Measurements from ENCODE around the gene R3HDM2. TPM values are rescaled to one million over a fixed set of nuclear protein-coding genes. Genes with fewer than 3 reads are reported as not detected.
A peak's percentile ranks its signal among the peaks of the same experiment; 100 is the strongest.
"Not testable (repeated sequence)": the region's sequence is repeated elsewhere in the genome, so short reads cannot be mapped to it uniquely, and the experiment has no call there.

Gene R3HDM2
- total and polyA plus RNA-seq, 12 donors, result 21.9 to 91.9 (median 43.2) TPM

DNA sequence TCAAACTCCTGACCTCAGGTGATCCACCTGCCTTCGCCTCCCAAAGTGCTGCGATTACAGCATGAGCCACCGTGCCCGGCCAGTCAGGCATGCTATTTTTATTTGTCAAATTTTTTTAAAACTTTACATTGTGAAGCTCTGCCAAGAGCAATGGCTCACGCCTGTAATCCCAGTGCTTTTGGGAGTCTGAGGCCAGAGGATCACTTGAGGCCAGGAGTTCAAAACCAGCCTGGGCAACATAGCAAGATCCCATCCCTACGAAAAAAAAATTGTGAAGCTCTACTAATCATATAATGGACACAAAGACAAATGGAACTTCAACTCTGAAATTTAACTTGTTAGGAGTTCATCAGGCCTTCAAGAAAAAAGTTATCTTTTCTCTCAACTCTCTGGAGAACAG lies 1.9 kb downstream of the R3HDM2 start:
- Histone ChIP-seq H3K36me3 (replicated peaks in 1 of 2) (no peaks in the 10 kb centered on the region), H3K9me3 (replicated peaks in 1 of 3) (no peaks in the 10 kb centered on the region), H3K27me3 (no peaks in the 10 kb centered on the region), H3K27ac (peak overlapping the region in 2 of 5 donors; percentile 93 to 99), H3K4me3 (no peak overlapping the region), H3K4me1 (replicated peaks in 1 of 2) (peaks cover 6 to 8% of the 10 kb centered on the region in 2 donors)
- TF ChIP-seq POLR2A (IDR thresholded peaks at IDR 0.05), result no peak
- TF ChIP-seq, protein P1, sequence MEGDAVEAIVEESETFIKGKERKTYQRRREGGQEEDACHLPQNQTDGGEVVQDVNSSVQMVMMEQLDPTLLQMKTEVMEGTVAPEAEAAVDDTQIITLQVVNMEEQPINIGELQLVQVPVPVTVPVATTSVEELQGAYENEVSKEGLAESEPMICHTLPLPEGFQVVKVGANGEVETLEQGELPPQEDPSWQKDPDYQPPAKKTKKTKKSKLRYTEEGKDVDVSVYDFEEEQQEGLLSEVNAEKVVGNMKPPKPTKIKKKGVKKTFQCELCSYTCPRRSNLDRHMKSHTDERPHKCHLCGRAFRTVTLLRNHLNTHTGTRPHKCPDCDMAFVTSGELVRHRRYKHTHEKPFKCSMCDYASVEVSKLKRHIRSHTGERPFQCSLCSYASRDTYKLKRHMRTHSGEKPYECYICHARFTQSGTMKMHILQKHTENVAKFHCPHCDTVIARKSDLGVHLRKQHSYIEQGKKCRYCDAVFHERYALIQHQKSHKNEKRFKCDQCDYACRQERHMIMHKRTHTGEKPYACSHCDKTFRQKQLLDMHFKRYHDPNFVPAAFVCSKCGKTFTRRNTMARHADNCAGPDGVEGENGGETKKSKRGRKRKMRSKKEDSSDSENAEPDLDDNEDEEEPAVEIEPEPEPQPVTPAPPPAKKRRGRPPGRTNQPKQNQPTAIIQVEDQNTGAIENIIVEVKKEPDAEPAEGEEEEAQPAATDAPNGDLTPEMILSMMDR (IDR thresholded peaks at IDR 0.05), result no peak
- 72 to 92% (median 86%) methylated on average over 6 of the region's 6 CpGs for WGBS, 4 donors
- intact Hi-C loops (cut with DNase I), result no loop called here
- peak in 1 of 7 donors; percentile 45 for DNase-seq

DNA sequence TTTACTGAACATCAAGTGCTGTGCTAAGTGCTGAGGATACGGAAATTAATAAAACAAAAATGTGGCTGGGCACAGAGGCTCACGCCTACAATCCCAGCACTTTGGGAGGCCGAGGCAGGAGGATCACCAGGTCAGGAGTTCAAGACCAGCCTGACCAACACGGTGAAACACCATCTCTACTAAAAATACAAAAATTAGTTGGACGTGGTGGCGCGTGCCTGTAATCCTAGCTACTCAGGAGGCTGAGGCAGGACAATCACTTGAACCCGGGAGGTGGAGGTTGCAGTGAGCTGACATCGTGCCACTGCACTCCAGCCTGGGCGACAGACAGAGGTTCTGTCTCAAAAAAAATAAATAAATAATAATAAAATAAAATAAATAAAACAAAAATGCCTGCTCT lies 3.9 kb downstream of the R3HDM2 start:
- H3K27ac ChIP-seq; H3K9me3 ChIP-seq (replicated peaks in 1 of 3); H3K36me3 ChIP-seq (replicated peaks in 1 of 2); H3K4me3 ChIP-seq; H3K27me3 ChIP-seq; H3K4me1 ChIP-seq (replicated peaks in 1 of 2); intact Hi-C loops (cut with DNase I): not testable (repeated sequence)
- WGBS, 4 donors, result 88 to 93% (median 92%) methylated on average over 10 of the region's 10 CpGs
- peak in 1 of 7 donors; percentile 23 for DNase-seq

DNA sequence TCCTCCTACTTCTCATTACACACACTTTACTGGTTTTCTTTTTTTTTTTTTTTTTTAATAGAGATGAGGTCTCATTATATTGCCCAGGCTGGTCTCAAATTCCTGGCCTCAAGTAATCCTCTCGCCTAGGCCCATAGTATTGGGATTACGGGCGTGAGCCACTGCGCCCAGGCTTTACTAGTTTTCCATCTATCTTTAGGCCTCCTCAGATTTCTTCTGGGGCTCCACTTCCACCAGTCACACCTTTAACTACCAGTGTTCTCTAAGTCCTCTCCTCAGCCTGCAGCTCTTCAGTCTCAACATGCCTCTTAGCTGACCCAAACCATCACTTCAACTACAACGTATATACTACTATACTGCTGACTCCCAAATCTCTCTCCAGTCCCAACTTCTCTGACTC lies 10.4 kb downstream of the R3HDM2 start:
- no peak for TF ChIP-seq POLR2A (IDR thresholded peaks at IDR 0.05)
- TF ChIP-seq, protein P1 (IDR thresholded peaks at IDR 0.05), result no peak
- Histone ChIP-seq H3K4me3 (no peak overlapping the region), H3K9me3 (replicated peaks in 1 of 3) (no peaks in the 10 kb centered on the region), H3K27ac (no peak overlapping the region), H3K4me1 (replicated peaks in 1 of 2) (peaks cover 6 to 30% of the 10 kb centered on the region in 2 donors), H3K27me3 (no peaks in the 10 kb centered on the region), H3K36me3 (replicated peaks in 1 of 2) (no peaks in the 10 kb centered on the region)
- intact Hi-C loops (cut with DNase I), result no loop called here
- no peak for DNase-seq
- 95 to 99% (median 97%) methylated on average over 5 of the region's 5 CpGs for WGBS, 4 donors

DNA sequence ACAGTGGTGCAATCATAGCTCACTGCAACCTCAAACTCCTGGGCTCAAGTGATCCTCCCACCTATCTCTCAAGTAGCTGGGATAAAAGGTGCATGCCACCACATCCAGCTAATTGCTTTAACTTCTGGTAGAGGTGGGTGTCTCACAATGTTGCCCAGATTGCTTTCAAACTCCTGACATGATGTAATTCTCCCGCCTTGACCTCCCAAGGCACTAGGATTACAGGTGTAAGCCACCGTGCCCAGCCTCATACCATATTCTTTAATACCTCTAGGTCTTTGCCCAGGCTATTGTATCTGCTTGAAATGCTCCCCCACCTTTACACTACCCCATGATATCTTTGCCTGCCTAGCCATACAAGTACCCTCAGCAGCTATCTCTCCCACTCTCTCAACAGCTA lies 11.3 kb downstream of the R3HDM2 start:
- intact Hi-C loops (cut with DNase I), result no loop called here
- H3K4me3 ChIP-seq, result no peak overlapping the region

DNA sequence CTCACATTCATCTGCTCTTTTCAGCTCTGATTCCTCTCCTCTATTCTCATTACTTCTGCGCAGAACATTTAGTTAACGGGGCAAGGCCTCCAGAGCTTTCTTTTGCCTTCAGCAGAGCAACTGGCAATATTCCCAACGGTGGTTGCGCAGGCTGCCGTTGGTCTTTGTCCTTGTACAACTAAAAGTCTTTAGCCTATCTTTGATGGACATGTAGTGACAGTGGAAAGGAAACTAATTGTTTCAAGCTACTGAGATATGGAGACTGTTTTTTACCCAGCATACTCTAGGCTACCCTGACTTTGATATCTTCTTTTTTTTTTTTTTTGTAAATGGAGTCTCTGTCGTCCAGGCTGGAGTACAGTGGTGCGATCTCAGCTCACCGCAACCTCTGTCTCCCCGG lies 12.6 kb downstream of the R3HDM2 start:
- Histone ChIP-seq H3K4me3 (no peak overlapping the region), H3K9me3 (replicated peaks in 1 of 3) (no peaks in the 10 kb centered on the region), H3K27me3 (no peaks in the 10 kb centered on the region), H3K36me3 (replicated peaks in 1 of 2) (no peaks in the 10 kb centered on the region), H3K27ac (peak overlapping the region; percentile 0 to 77 (median 53)), H3K4me1 (replicated peaks in 1 of 2) (peaks cover 6 to 38% of the 10 kb centered on the region in 2 donors)
- intact Hi-C loops (cut with DNase I), result no loop called here
- DNase-seq, result peak; percentile 74 to 90 (median 79)
- TF ChIP-seq POLR2A (IDR thresholded peaks at IDR 0.05), result no peak
- TF ChIP-seq, protein P1 (IDR thresholded peaks at IDR 0.05), result no peak
- WGBS, 4 donors, result 53 to 62% (median 58%) methylated on average over 9 of the region's 9 CpGs

More for the DNA sequence above, 11.3 kb downstream of the R3HDM2 start:
- H3K4me1 ChIP-seq (replicated peaks in 1 of 2), result peaks cover 6 to 38% of the 10 kb centered on the region in 2 donors
- no peaks in the 10 kb centered on the region for H3K36me3 ChIP-seq (replicated peaks in 1 of 2)
- no peak for DNase-seq
- H3K9me3 ChIP-seq (replicated peaks in 1 of 3), result no peaks in the 10 kb centered on the region
- 94 to 100% (median 97%) methylated on average over 2 of the region's 2 CpGs for WGBS, 4 donors
- no peak overlapping the region for H3K27ac ChIP-seq
- H3K27me3 ChIP-seq, result no peaks in the 10 kb centered on the region
- TF ChIP-seq, protein P1 (IDR thresholded peaks at IDR 0.05), result no peak
- no peak for TF ChIP-seq POLR2A (IDR thresholded peaks at IDR 0.05)

Measured in adrenal gland (tissue), 12 donors.